ENCODE data around the gene EHBP1. TPM values are rescaled to one million over a fixed set of nuclear protein-coding genes. Genes with fewer than 3 reads are reported as not detected.

EHBP1 gene
- total RNA-seq, 1 donor from 2014 or later = 25.7 TPM

- DNase-seq (ENCODE audit: missing footprints) (no peak), ATAC-seq (no peak)
- intact Hi-C loops (cut with DNase I) = no loop called here
Observed at GRCh38 chr2:62966991-62967390, 261.5 kb downstream of the EHBP1 start.

GRCh38 chr2:62968168-62968567 lies 262.7 kb downstream of the EHBP1 start:
- ATAC-seq (no peak), DNase-seq (ENCODE audit: missing footprints) (no peak)
- intact Hi-C loops (cut with DNase I) = no loop called here

- intact Hi-C loops (cut with DNase I) = no loop called here
- DNase-seq (ENCODE audit: missing footprints) (no peak), ATAC-seq (no peak)
Observed at GRCh38 chr2:62968668-62969067, 263.2 kb downstream of the EHBP1 start.

- DNase-seq (ENCODE audit: missing footprints) (no peak), ATAC-seq (no peak)
- intact Hi-C loops (cut with DNase I) = no loop called here
Observed at GRCh38 chr2:62971936-62972335, 266.4 kb downstream of the EHBP1 start.

- intact Hi-C loops (cut with DNase I) = no loop called here
- no peak for ATAC-seq
- DNase-seq (ENCODE audit: missing footprints) = no peak
Observed at GRCh38 chr2:62972601-62973000, 267.1 kb downstream of the EHBP1 start.

- intact Hi-C loops (cut with DNase I) = no loop called here
- no peak for DNase-seq (ENCODE audit: missing footprints)
- ATAC-seq = no peak
Observed at GRCh38 chr2:62974999-62975398, 269.5 kb downstream of the EHBP1 start.

GRCh38 chr2:62991605-62992004 lies 286.1 kb downstream of the EHBP1 start:
- DNase-seq (ENCODE audit: missing footprints) (no peak), ATAC-seq (no peak)
- intact Hi-C loops (cut with DNase I) = no loop called here

GRCh38 chr2:62992561-62992960 lies 287.0 kb downstream of the EHBP1 start:
- intact Hi-C loops (cut with DNase I) = no loop called here
- no peak for ATAC-seq

GRCh38 chr2:62994206-62994605 lies 288.7 kb downstream of the EHBP1 start:
- no peak for ATAC-seq

More at GRCh38 chr2:62992561-62992960, 287.0 kb downstream of the EHBP1 start:
- no peak for DNase-seq (ENCODE audit: missing footprints)

GRCh38 chr2:62996534-62997186 lies 291.1 kb downstream of the EHBP1 start:
- intact Hi-C loops (cut with DNase I) = no loop called here
- ATAC-seq (no peak), DNase-seq (ENCODE audit: missing footprints) (no peak)

More at GRCh38 chr2:62994206-62994605, 288.7 kb downstream of the EHBP1 start:
- no peak for DNase-seq (ENCODE audit: missing footprints)
- intact Hi-C loops (cut with DNase I) = no loop called here

GRCh38 chr2:62998949-62999348 lies 293.4 kb downstream of the EHBP1 start:
- no peak for DNase-seq (ENCODE audit: missing footprints)
- no peak for ATAC-seq

GRCh38 chr2:62999905-63000304 lies 294.4 kb downstream of the EHBP1 start:
- DNase-seq (ENCODE audit: missing footprints) = no peak
- intact Hi-C loops (cut with DNase I) = no loop called here
- peak; percentile 62 for ATAC-seq

More at GRCh38 chr2:62998949-62999348, 293.4 kb downstream of the EHBP1 start:
- intact Hi-C loops (cut with DNase I) = no loop called here

- intact Hi-C loops (cut with DNase I) = no loop called here
- DNase-seq (ENCODE audit: missing footprints) (no peak), ATAC-seq (no peak)
Observed at GRCh38 chr2:63000801-63001200, 295.3 kb downstream of the EHBP1 start.

- ATAC-seq (no peak), DNase-seq (ENCODE audit: missing footprints) (no peak)
- intact Hi-C loops (cut with DNase I) = no loop called here
Observed at GRCh38 chr2:63001576-63001975, 296.1 kb downstream of the EHBP1 start.

GRCh38 chr2:63003351-63003750 lies 297.8 kb downstream of the EHBP1 start:
- no peak for ATAC-seq
- intact Hi-C loops (cut with DNase I) = no loop called here
- DNase-seq (ENCODE audit: missing footprints) = no peak

- DNase-seq (ENCODE audit: missing footprints) (no peak), ATAC-seq (no peak)
- intact Hi-C loops (cut with DNase I) = no loop called here
Observed at GRCh38 chr2:63007813-63008458, 302.4 kb downstream of the EHBP1 start.

GRCh38 chr2:63008838-63009237 lies 303.3 kb downstream of the EHBP1 start:
- no peak for ATAC-seq
- intact Hi-C loops (cut with DNase I) = no loop called here

GRCh38 chr2:63009490-63009889 lies 304.0 kb downstream of the EHBP1 start:
- DNase-seq (ENCODE audit: missing footprints) (no peak), ATAC-seq (no peak)
- intact Hi-C loops (cut with DNase I) = no loop called here

More at GRCh38 chr2:63008838-63009237, 303.3 kb downstream of the EHBP1 start:
- DNase-seq (ENCODE audit: missing footprints) = no peak

- intact Hi-C loops (cut with DNase I) = no loop called here
- no peak for ATAC-seq
- DNase-seq (ENCODE audit: missing footprints) = no peak
Observed at GRCh38 chr2:63012541-63012940, 307.0 kb downstream of the EHBP1 start.

GRCh38 chr2:63013438-63013837 lies 307.9 kb downstream of the EHBP1 start:
- DNase-seq (ENCODE audit: missing footprints) = no peak
- intact Hi-C loops (cut with DNase I) = no loop called here
- no peak for ATAC-seq

- no peak for ATAC-seq
- DNase-seq (ENCODE audit: missing footprints) = no peak
- intact Hi-C loops (cut with DNase I) = no loop called here
Observed at GRCh38 chr2:63015389-63015788, 309.9 kb downstream of the EHBP1 start.

Data from Right ventricle myocardium inferior (tissue), 1 donor.